ENCODE results near the gene LVRN.

- no peak for TF ChIP-seq CTCF (IDR thresholded peaks at IDR 0.05)
- no peak for TF ChIP-seq POLR2A (IDR thresholded peaks at IDR 0.05)
Observed at GRCh38 chr5:116013936-116014335, 51.7 kb downstream of the LVRN start.
